Peyer's patch (tissue), 4 donors: ENCODE results near the gene PRRG2.

Experiments
- CTCF ChIP-seq, 6 experiments: fragments of 450-650 bp in 4 of 6; fragments of 200-600 bp in 2 of 6; sonication (generic) in 1 of 6; IDR thresholded peaks; one replicate each; pipeline ENCODE4 v1.5.1; 2017 to 2019; ENCODE audit warnings: antibody characterized with exemption in 6 of 6, mild to moderate bottlenecking in 3 of 6, moderate library complexity in 1 of 6
- POLR2A ChIP-seq, 2 donors: fragments of 450-650 bp; IDR thresholded peaks; one replicate each; pipeline ENCODE4 v1.5.1; 2017; ENCODE audit warnings: antibody characterized with exemption in 2 of 2, mild to moderate bottlenecking in 2 of 2, moderate library complexity in 2 of 2

- no peak for TF ChIP-seq POLR2A (IDR thresholded peaks at IDR 0.05)
- no peak for TF ChIP-seq CTCF (IDR thresholded peaks at IDR 0.05)
These were observed 14.1 kb downstream of the PRRG2 start for GRCh38 chr19:49594993-49595818.
